HUES64 (cell line): ENCODE results near the gene IL11RA.
A peak's percentile ranks its signal among the peaks of the same experiment; 100 is the strongest.

Source experiments
- H3K27ac ChIP-seq: 2 replicates; pipeline ENCODE4 v1.7.0; 2013; ENCODE audit warnings: low read depth, low read length, inconsistent platforms
- H3K27me3 ChIP-seq: 2 replicates; pipeline ENCODE4 v1.6.1; 2013; ENCODE audit warnings: mild to moderate bottlenecking, low read length; ENCODE audit not compliant: insufficient read depth
- H3K36me3 ChIP-seq: 2 replicates; pipeline ENCODE4 v1.6.1; 2013; ENCODE audit warnings: mild to moderate bottlenecking, low read length; ENCODE audit not compliant: insufficient read depth
- H3K4me1 ChIP-seq: 2 replicates; pipeline ENCODE4 v1.6.1; 2013; ENCODE audit warnings: mild to moderate bottlenecking, low read length, moderate library complexity; ENCODE audit not compliant: insufficient read depth
- H3K4me3 ChIP-seq: 2 replicates; pipeline ENCODE4 v1.5.1; 2013; ENCODE audit warnings: mild to moderate bottlenecking, low read length, moderate library complexity
- H3K9ac ChIP-seq: 2 replicates; pipeline ENCODE4 v1.6.1; 2013; ENCODE audit warnings: mild to moderate bottlenecking, low read depth, low read length
- H3K9me3 ChIP-seq: 2 replicates; pipeline ENCODE4 v1.6.1; 2013; ENCODE audit warnings: low read depth, low read length; ENCODE audit not compliant: insufficient read depth
- WGBS: fragments of 150-250, 120-280 bp; methylation state at CpG from one replicate; pipeline ENCODE4 v1.1.7; 2013; ENCODE audit warnings: missing lambda C conversion rate; 5-methylcytosine and 5-hydroxymethylcytosine counted together

The IL11RA gene

DNA sequence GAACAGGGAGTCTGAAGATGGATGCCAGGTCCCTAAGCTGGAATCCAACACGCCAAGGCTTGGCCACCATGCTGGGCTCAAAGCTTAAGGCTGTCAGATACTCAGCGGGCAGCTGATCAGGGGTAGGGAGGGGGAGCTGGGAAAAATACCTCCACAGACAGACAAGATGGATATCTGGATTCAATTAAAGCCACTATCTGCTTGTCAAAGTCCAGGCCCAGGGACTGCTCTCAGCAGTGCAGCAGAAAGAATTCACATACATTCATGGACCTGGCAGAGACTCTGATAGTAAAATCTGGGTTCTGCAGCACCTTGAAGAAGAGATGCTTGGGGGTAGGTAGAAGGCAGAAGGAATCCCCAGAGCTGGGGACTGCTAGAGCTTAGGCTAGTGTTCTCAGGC is 36.9 kb upstream of the IL11RA start:
- Histone ChIP-seq H3K27me3 (peaks cover 14% of the 10 kb centered on the region), H3K36me3 (0 out of 2 replicates have a peak, but pooled peaks cover 8% of the 10 kb centered on the region)
- 69% methylated on average over 2 of the region's 2 CpGs for WGBS

DNA sequence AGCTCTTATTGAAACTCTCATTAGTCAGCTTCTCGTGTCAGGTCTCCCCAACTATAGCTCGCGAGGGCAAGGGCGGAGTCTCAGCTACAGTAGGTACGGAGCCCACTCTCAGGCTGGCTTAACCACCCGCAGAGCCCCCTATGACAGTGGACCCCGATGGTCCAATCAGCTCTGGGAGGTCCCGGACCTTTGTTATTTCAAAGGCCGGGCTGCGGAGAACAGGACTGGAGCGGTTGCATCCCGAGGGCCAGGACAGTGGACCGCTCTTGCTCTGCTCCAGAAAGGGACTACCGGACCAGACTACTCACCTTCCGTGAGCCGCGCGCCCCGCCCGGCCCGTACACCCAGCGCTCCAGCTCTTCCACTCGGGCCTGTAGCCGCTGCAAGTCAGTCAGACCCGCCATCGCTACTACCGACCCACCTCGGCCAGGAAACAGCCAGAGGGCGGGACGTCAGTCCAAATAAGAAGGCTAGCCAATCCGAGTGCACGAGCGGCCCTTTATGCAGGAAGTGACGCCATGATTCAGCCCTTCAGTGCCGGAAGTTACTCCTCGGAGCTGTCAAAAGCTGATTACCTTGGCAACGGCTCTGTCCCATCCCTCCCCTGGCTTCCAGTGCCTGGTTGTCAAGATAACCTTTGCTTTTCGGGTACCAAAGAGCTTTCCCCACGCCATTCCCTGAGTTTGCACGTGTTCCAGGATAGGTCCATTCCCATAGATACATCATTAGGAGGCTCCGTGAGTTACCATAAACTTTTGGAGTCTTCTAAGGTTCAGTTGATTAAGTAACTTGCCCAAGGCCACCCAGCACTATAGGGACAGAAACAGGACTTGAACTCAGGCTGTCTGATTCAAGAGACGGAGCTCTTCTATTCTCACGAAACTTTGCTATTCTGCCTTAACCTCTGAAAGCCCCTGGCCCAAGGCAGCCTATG is 31.7 kb upstream of the IL11RA start, which contains the start of gene DCTN3:
Gene DCTN3 (minus strand): TSS at position 435 of the 934 bp plus-strand sequence. CDS start 31 bp downstream, at position 404.
- H3K27me3 ChIP-seq, result peaks cover 43% of the 10 kb centered on the region
- peak within 1 kb of the TSS; percentile 70 for H3K4me3 ChIP-seq
- H3K9ac ChIP-seq, result peak within 1 kb of the TSS; percentile 27
- no peaks in the 10 kb centered on the region for H3K9me3 ChIP-seq
- 6% methylated on average over 43 of the region's 43 CpGs for whole genome bisulfite sequencing
- H3K36me3 ChIP-seq, result 0 out of 2 replicates have a peak, but pooled peaks cover 8% of the 10 kb centered on the region
- peaks cover 11% of the 10 kb centered on the region; the same call in 1 of the 2 replicates for H3K4me1 ChIP-seq
- no peak within 1 kb of the TSS for H3K27ac ChIP-seq

More for the DNA sequence above, 36.9 kb upstream of the IL11RA start:
- H3K27ac ChIP-seq, result no peak overlapping the region
- no peak overlapping the region for H3K9ac ChIP-seq
- no peaks in the 10 kb centered on the region for H3K9me3 ChIP-seq
- H3K4me3 ChIP-seq, result no peak overlapping the region
- H3K4me1 ChIP-seq, result peaks cover 5% of the 10 kb centered on the region; the same call in 1 of the 2 replicates

DNA sequence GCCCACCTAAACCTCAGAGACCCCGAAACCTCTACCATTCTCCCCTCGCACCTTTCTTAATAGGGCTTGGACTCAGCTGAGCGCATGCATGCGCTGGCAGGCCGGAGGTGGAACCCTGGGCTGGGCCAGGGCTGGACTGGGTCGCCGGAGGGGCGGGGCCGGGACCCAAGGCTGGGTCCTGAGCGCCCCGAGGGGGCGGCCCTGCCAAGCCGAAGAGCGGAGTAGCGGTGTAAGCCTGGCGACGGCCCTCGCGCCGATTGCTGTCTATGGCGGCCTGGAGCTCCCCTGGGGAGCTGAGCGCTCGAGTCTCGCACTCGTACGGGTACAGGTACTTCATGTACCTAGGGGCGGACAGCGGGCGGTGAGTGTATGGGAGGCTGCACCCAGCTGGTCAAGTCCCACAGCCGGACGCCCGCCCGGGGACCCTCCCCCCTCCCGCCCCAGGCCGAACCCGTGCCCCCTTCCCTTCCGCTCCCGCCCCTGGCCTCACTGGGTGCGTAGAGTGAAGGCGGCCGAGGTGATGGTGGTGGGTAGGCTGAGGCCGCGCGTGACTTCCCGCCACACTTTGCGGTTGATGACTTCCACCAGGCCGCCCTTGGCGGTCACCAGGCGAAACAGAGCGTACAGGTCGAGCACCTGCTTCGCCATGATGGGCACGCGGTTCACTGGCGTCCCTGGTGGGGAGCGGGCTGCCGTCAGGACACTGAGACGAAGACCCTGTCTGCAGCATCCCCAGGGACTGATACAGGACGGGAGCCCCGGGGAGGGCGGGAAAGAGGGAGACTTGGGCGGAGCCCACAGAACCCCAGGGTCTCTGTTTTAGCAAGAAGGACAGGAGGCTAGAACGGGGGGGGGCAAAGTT is 28.4 kb upstream of the IL11RA start:
- Histone ChIP-seq H3K9me3 (no peaks in the 10 kb centered on the region), H3K27me3 (peaks cover 75% of the 10 kb centered on the region), H3K9ac (no peak overlapping the region), H3K4me3 (no peak overlapping the region), H3K27ac (no peak overlapping the region), H3K4me1 (peaks cover 11% of the 10 kb centered on the region; the same call in 1 of the 2 replicates), H3K36me3 (no peaks in the 10 kb centered on the region)
- WGBS, result 92% methylated on average over 62 of the region's 63 CpGs

DNA sequence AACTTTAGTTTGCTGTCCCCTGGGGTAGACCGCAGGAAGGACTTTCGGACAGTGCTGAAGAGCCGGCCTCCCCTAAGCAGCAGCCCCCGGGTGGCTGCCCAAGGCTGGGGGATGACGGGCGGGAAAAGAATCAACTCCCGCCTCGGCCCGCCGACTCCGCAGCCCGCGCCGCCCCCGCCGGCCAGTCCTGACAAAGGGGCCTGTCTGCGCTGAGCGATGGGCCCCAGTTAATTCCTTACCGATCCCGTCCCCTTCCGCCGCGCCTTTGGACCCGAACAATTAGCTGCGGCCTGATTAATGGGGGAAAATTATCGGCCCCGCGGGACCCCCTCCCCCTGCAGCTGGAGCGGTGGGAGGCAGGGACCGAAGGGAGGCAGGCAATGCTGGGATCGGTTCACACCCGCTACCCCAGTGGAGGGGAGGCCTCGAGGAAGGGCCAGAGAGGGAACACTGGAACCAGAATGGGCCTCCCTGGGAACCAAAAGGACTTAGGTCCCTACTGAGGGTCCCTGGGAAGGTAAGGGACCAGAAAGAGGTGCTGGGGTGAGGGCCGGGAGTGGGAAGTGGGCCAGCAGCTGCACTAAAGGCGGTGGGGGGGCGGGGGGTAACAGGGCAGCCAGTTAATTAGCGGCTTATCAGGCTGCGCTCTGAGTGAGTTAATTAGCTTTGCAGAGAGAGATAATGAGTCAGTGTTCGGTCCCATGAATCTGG is 27.4 kb upstream of the IL11RA start:
- H3K9me3 ChIP-seq, result no peaks in the 10 kb centered on the region

DNA sequence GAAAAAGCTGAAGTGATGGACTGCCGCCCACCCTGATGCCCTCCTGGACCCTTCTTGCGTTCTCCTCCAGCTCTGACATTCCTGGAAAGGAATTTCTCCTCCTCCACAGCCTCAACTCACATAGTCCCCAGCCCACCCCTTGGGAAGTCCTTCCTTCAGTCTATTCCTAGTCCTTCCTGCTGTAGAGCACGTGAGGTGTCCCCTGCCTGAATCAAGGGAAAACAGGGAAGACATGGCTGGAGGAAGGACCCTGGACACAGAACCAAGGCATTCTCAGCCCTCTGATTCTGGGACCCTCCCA is 26.8 kb upstream of the IL11RA start:
- Histone ChIP-seq H3K4me3 (no peak overlapping the region), H3K27me3 (peaks cover 86% of the 10 kb centered on the region)
- WGBS, result 57% methylated on average over 3 of the region's 3 CpGs

More for the DNA sequence above, 27.4 kb upstream of the IL11RA start:
- Histone ChIP-seq H3K9ac (peak overlapping the region; percentile 27; the same call in 1 of the 2 replicates), H3K4me3 (peak overlapping the region; percentile 42), H3K27me3 (peaks cover 82% of the 10 kb centered on the region), H3K4me1 (peaks cover 11% of the 10 kb centered on the region; the same call in 1 of the 2 replicates), H3K36me3 (no peaks in the 10 kb centered on the region), H3K27ac (no peak overlapping the region)
- 16% methylated on average over 39 of the region's 39 CpGs for WGBS

DNA sequence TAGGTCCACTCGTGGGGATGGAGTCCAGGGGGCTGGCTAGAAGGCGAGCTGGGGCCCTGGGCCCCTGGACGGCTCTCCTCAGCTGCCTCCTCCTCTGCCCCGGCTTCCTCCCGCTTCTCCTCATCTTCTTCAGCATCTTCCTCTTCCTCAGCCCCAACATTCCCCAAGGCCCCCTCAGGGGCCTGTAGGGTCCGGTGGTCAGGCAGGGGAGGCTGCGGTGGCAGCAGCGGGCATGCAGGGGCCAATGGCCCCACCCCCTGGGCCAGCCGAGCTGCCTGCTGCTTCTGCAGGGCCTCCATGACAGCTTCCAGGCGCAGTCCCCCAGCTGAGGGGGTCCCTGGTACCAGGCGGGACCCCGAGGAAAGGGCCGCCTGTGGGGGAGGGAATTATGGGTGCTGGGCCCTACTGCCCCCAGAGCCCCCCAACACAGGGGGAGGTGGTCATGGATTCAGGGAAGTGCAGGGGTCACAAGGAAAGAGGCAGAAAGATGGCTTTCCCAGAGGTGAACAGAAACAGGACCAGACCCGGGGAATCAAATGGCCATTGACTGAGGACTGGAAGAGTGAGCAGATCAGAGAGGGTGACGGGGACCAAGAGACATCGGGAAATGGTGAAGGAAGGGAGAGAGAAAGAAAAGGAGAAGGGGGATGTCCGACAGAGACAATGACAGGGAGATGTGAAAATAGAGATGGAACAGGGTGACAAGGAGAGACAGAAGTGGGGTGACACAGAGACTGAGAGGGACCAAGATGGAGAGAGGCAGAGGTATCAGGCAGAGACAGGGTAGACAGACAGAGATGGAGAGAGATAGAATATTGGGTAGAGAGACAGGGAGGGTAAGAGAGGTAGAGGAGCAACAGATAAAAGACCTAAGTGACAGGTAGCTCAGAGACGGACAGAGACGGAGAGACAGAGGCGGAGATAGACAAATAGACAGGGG is 24.0 kb upstream of the IL11RA start:
- H3K27me3 ChIP-seq, result peaks cover 97% of the 10 kb centered on the region
- no peaks in the 10 kb centered on the region for H3K9me3 ChIP-seq
- no peak overlapping the region for H3K27ac ChIP-seq
- no peak overlapping the region for H3K9ac ChIP-seq
- WGBS, result 62% methylated on average over 20 of the region's 20 CpGs
- H3K4me1 ChIP-seq, result peaks cover 11% of the 10 kb centered on the region; the same call in 1 of the 2 replicates
- no peaks in the 10 kb centered on the region for H3K36me3 ChIP-seq
- H3K4me3 ChIP-seq, result peak overlapping the region; percentile 51

More for the DNA sequence above, 26.8 kb upstream of the IL11RA start:
- Histone ChIP-seq H3K36me3 (no peaks in the 10 kb centered on the region), H3K9me3 (no peaks in the 10 kb centered on the region), H3K27ac (no peak overlapping the region), H3K4me1 (peaks cover 11% of the 10 kb centered on the region; the same call in 1 of the 2 replicates), H3K9ac (no peak overlapping the region)

DNA sequence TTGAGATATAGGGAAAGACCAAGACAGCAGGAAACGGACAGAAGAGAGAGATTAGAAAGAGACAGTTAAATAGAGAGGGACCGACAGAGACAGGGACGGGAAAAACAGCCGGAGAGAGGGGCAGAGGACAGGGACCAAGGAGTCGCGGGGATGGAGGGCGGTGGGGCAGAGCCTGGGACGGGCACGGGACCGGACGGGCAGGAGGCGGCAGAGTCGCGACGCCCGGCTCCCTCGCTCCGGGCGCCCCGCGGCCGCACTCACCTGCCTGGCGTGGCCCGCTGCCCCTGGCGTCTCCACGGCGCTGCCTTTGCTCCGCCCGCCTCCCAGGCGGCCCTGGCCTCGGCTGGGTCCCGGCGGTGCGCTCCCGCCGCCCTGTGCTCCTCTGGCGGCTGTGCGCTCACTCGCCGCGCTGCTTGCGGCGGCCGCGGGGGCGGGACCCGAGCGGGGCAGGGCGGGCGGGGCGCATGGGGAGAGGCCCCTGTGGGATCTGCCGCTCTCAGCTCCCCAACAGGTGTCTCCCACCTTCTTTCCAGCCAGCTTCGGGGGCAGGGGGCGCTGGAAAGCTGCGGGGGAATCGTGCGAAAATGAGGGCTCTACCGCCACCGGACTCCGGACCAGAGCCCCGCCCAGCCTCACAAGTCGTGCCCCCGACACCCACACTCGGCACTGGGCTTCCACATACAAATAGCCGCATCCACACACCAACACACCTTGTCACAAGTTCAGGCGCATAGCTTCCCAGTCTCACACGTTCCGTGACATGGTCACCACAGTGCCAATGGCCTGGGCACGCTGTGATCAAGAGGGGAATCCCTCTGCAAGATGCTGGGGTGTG is 23.1 kb upstream of the IL11RA start, which contains the start of gene ARID3C:
Gene ARID3C (minus strand): TSS at position 411 of the 835 bp plus-strand sequence. CDS start 1,052 bp downstream, outside the sequence.
- WGBS, result 2% methylated on average over 69 of the region's 69 CpGs
- H3K9ac ChIP-seq, result no peak within 1 kb of the TSS
- H3K27ac ChIP-seq, result no peak within 1 kb of the TSS
- peaks cover 89% of the 10 kb centered on the region for H3K27me3 ChIP-seq
- H3K9me3 ChIP-seq, result no peaks in the 10 kb centered on the region
- no peaks in the 10 kb centered on the region for H3K36me3 ChIP-seq
- peak within 1 kb of the TSS; percentile 51 for H3K4me3 ChIP-seq
- peaks cover 13% of the 10 kb centered on the region; the same call in 1 of the 2 replicates for H3K4me1 ChIP-seq

DNA sequence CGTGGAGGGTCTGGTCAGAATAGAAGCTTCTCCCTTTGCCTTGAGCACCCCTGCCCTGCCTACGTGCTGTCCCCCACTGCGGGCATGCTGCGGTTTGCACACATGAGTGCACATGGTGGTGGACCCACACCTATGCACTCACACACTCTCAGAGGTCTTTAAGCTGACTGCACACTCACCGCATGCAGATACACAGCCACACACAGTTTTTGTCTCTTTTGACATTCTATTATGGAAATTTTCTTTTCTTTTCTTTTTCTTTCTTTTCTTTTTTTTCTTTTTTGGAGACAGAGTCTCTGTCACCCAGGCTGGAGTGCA is 22.5 kb upstream of the IL11RA start:
- H3K27ac ChIP-seq, result no peak overlapping the region
- H3K9ac ChIP-seq, result no peak overlapping the region
- no peaks in the 10 kb centered on the region for H3K9me3 ChIP-seq
- H3K4me1 ChIP-seq, result peaks cover 10% of the 10 kb centered on the region; the same call in 1 of the 2 replicates
- H3K4me3 ChIP-seq, result peak overlapping the region; percentile 51; the same call in 1 of the 2 replicates
- WGBS, result 36% methylated on average over 5 of the region's 5 CpGs
- H3K36me3 ChIP-seq, result no peaks in the 10 kb centered on the region
- peaks cover 83% of the 10 kb centered on the region for H3K27me3 ChIP-seq

DNA sequence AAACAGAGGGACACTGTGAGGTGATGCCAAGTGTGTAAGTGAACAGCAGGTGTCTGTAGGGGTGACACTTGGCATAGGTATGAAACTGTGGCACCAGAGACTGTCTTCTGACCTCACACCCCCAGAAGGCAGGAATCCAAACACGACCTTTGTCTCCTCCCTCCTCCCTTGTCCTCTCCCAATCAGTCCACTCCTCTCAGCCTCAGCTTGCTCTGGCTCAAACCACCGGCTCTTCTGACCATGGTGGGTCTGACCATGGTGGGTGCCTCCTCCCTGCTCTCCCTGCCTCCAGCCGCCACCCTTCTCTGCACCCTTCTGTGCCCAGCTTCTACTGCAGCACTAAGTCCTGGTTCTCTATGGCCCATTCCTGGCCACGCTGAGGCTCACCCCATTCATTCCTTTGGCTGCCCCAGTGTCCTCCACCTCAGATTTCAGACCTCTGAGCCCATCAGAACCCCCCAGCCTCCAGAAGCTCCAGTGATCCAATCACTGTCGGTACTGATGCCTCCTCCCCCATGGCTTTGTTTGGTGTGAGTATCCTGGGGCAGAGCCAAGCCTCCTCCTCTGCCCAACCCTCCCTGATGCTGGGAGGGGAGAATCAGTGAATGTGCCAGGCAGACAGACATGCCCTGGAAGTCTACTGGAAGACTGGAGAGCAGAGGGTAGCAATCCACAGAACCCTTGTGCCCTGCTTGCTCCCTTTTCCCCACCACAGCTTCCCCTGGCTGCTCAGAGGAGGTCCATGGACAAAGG is 21.4 kb upstream of the IL11RA start:
- Histone ChIP-seq H3K27me3 (peaks cover 72% of the 10 kb centered on the region), H3K27ac (no peak overlapping the region), H3K9ac (no peak overlapping the region), H3K36me3 (peaks cover 7% of the 10 kb centered on the region), H3K4me1 (peaks cover 3% of the 10 kb centered on the region; the same call in 1 of the 2 replicates), H3K4me3 (no peak overlapping the region), H3K9me3 (no peaks in the 10 kb centered on the region)
- WGBS, result 46% methylated on average over 5 of the region's 5 CpGs
